Measurements from ENCODE around the gene SLC8A2.
A peak's percentile ranks its signal among the peaks of the same experiment; 100 is the strongest.

Gene SLC8A2, protein sequence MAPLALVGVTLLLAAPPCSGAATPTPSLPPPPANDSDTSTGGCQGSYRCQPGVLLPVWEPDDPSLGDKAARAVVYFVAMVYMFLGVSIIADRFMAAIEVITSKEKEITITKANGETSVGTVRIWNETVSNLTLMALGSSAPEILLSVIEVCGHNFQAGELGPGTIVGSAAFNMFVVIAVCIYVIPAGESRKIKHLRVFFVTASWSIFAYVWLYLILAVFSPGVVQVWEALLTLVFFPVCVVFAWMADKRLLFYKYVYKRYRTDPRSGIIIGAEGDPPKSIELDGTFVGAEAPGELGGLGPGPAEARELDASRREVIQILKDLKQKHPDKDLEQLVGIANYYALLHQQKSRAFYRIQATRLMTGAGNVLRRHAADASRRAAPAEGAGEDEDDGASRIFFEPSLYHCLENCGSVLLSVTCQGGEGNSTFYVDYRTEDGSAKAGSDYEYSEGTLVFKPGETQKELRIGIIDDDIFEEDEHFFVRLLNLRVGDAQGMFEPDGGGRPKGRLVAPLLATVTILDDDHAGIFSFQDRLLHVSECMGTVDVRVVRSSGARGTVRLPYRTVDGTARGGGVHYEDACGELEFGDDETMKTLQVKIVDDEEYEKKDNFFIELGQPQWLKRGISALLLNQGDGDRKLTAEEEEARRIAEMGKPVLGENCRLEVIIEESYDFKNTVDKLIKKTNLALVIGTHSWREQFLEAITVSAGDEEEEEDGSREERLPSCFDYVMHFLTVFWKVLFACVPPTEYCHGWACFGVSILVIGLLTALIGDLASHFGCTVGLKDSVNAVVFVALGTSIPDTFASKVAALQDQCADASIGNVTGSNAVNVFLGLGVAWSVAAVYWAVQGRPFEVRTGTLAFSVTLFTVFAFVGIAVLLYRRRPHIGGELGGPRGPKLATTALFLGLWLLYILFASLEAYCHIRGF

DNA sequence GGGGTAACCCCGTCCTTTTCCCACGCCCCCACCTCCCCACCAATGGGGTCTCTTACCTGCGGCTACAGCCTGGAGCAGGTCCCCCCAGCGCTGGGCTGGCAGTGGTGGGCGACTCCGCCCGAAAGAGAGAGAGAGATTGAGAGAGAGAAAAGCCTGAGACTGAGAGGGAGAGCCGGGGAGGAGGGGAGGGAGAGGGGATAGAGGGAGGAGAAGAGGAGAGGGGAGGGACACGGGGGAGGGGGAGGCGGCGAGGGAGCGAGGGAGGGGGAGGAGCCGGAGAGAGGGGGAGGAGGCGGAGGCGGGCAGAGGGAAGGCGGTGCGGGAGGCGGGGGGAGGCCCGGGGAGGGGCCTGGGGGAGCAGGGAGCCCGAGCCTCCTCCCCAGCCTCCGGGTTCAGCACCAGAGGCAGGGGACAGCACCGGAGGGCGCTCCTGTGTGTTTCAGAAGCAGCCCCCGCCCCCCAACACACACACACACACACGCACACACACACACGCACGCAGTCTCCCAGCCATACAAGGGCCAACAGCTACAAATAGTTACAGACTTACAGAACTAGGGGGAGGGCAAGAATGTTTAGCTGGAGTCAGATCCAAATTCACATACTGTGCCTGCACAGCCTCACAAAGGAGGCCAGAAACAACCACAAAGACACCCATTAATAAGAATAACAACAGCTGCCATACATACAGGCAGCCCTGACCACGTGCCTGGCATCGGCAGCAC, at the start of gene SLC8A2:
Gene SLC8A2, minus strand, starts transcription at position 161 of the 725 bp plus-strand sequence. CDS start 5,490 bp downstream, outside the sequence.
- DNase-seq (ENCODE audit: low read depth), result peak; percentile 21

DNA sequence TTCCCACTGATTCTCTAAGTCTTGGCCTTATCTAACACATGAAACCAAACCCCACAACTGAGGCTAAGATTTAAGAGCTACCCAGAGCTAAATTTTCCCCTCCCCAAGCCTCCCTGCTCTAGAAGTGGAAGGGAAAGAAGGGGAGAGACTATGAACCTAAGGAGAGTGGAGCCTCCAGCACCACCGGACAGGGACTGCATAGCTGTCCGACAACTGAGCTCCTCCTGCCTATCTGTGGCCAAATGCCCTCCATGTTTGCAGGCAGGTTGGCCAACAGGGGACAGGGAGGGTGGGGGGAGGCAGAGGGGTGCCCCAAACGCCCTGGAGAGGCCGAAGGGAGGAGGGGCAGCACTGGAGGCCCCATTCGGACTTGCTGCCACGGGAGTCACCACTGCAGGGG, 49.1 kb upstream of the SLC8A2 start:
- no peak for DNase-seq (ENCODE audit: low read depth)

DNA sequence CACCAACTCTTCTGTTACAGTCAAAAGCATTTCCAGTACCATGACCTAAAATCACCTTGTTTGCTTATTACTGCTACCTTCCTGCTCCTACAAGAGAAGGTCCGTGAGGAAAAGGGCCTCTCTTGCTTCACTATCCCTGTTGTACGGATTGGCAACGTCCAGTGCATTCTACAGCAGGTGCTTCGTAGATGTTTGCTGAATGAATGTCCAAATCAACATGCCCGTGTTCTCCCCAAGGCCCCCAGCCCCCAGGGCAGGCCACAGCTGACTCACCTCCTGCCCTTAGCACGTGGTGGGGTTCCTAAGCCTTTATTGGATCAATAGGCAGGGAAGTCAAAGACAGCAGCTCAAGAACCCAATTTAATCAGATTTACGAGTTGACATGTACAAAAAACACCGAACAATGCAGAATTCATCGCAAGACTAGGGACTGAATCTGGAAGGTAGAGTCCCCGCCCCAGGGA, 48.7 kb upstream of the SLC8A2 start:
- no peak for DNase-seq (ENCODE audit: low read depth)

DNA sequence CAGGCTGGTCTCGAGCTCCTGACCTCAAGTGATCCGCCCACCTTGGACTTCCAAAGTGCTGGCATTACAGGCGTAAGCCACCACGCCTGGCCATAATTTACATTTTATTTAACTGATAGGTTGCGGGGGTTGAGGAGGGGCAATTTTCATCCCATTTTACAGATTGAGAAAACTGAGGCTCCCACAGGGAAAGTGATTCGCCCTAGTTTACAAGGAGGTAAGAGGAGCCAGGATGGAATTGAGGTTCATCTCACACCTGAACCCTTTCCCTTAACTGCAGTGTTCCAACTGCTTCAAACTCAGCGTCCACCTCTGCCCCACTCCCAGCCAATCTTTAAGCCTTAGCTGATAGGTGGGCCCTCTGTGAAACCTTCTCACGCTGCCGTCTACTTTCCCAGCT, 47.2 kb upstream of the SLC8A2 start:
- DNase-seq (ENCODE audit: low read depth), result no peak

DNA sequence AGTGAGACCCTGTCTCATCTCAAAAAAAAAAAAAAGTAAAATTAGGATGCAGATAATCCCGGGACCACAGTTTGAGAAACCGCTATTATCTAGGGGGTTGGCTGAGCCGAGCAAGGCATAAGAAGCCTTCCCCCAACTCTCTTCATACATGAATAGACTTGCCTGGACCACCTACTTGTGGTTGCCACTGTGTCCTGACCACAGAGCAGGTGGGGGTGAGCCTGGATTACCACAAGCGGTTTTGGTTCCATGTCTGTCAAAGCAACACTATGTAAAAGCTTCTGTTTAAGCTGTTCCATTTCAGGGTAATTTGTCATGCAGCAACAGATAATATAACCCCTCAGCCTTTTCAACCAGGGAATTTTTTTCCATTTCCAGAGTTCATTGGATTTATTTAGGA, 46.4 kb upstream of the SLC8A2 start:
- no peak for DNase-seq (ENCODE audit: low read depth)

DNA sequence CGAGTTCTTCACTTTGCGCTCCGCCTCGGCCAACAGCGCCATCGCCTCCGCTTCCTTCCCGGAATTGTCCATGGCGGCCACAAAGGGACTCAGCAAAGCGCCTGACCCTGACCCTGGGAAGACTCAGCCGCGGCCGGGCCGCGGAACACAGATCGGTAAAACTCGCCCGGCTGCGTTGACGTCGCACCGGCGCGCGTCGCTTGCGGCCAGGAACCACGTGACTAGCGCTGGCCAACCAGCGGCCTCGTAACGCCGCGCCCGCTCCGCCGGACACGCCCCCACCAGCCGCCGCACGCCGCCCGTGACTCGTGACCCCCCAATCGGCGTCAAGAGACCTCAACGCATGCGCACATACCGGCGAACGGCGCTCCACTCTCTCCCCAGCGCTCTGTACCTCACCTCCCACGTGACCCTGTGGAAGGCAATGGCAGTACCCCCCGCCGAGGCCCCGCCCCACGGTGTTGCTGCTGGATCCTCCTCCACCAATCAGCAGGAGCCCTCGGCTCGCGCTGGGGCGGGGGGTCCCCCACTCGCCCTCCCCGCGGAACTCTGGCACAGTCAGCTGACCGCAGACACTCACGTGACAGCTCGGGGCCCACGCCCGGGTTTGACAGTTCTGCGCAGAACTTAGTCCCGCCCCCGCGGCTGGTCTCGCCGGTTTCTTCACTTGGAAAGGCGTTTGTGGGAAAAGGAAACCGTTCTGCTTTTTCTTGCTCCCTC, 43.3 kb upstream of the SLC8A2 start, which contains the start of gene NAPA:
Gene NAPA, minus strand, starts transcription at position 195 of the 720 bp plus-strand sequence. Its CDS starts 123 bp downstream, at position 72.
- DNase-seq (ENCODE audit: low read depth), result peak; percentile 100

DNA sequence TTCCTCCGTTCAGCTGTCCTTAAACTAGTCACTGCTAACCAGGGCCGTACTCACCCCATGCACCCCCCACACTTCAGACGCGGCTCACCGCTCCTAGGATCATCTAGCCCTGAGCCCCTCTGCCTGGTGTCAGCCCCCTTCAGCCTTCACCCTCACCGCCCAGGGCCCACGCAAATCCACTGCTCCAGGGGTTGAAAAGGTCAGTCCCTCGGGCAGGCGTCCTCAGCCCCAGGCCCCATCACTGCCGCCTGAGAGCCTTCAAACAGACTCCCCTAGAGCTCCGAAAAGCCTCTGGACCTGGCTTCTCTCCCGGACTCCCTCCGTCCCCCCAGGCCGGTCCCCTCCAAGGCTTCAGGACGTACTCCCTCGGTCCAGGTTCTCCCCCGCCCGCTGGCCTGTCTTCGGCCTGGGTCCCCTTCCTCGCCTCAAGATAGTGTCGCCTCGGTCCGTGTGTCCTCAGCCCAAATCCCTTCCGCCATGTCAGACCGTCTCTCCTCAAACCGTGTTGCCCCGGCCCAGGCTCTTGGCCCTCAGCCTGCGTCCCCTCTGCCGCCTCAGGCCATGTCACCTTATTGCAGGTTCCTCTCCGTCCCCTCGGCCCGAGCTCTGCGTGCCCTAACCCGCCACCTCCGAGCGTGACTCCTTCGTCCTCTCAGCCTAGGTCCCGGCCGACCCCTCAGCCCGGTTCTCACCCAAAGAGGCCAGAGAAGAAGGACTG, 42.6 kb upstream of the SLC8A2 start:
- DNase-seq (ENCODE audit: low read depth), result no peak

DNA sequence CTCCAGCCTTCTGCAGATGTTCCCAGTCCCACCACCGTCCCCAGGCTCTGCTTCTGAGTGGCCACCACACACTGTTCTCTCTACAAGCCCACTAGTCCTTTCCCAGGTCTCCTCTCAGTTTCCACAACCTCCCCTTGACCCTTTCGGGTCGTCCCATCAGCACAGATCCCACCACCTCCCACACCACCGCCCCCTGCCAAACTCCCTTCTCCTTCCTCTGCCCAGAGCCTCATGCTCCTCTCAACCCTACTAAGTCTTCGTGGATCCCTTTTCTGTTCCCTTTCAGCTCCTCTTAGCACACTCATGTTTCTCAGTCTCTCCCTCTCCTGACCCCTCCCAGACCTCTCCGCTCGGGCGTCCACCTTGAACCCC, 41.2 kb upstream of the SLC8A2 start:
- DNase-seq (ENCODE audit: low read depth), result no peak

DNA sequence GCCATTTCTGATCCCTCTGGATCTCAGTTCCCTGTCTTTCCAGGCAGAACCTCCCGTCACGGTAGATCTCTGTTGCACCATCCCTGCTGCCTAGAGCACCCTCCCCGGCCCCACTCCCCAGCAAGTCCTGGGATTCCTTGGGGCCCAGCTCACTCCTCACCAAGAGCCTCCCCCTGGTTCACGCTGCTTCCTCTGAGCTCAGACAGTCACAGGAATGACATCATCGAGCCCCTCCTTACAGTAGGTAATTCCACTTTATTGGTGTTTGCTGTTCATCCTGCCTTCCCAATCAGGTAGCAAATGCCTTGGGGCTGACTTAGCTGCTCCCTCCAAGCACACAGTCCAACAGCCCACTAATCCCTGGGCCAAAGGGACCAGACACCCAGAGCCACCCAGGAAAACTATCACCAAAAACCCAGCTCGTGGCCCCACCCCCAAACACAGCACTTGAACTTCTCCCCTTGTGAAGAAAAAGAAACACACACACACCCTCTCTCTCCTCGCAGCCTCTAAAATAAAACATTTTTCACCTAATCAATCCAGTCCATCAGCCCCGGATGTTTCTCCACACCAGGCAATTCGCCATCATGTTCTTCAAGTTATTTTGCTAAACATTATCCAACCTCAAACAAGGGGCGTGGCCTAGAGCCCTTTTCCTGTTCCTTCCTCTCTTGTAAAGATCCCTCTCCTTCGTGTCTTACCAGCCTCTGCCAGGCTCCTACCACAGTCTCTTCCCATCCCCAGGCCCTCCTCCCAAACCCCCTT, 40.7 kb upstream of the SLC8A2 start:
- peak; percentile 54 for DNase-seq (ENCODE audit: low read depth)

DNA sequence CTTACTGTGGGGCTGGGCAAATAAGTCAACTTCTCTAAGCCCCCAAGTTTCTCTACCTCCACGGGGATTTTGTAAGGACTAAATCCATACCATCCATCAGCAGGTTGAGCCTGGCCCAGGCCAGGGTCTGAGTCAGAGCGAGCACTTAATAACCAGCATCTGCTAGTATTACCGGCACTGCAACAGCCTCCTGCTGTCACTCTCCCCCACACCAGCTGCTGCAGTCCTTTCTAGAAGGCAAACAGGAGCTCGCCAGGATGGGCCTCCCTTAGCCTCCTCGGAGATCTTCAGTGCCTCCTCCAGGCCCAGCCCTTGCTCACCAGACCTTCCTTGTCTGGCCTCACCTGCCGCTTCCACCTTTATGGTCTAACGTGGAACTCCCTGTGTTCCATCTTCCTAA, 40.0 kb upstream of the SLC8A2 start:
- DNase-seq (ENCODE audit: low read depth), result no peak

DNA sequence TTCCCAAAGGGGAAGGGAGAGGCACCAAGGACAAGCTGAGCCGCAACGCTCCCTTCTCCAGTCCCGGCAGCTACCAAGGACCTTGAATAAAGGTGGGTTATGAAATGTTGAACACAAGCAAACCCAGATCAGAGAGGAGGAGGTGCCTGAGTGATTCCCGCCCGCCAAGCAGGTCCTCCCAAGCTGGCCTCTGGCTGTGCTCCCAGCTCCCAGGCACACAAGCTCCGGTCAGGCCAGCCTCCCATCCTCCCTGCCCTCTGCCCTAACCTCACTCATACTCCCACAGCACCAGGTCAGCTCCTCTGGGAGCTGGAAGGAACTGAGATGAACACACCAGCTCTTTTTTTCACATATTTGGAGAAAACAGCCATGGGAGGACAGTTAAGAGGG, 39.4 kb upstream of the SLC8A2 start:
- no peak for DNase-seq (ENCODE audit: low read depth)

DNA sequence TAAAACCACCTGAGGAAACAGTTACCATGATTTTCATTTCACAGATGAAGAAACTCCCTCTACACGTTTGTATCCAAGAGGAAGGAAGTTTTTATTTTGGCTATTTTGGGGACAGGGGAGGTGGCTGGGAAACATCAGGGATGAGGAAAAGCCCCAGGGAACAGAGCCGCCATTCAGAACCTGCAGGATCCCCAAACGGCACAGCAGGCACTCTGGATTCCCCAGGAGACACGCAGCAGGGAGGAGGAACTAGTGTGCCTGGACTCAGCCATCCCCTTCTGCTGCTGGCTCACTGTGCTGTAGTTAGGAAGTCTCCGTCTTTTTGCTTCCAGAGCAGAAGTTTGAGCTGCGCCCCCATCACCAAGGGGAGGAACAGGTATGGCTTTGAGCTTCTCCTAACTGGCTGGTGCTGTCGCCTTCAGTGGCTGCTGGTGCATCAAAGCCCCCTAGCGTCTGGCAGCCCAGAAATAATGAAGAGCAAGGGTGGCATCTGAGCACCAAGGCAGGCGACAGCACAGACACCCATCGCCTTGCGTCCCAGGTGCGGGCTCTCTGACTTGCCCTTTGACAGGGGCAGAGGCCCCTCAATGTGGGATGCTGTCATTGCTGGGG, 38.9 kb upstream of the SLC8A2 start:
- DNase-seq (ENCODE audit: low read depth), result no peak

DNA sequence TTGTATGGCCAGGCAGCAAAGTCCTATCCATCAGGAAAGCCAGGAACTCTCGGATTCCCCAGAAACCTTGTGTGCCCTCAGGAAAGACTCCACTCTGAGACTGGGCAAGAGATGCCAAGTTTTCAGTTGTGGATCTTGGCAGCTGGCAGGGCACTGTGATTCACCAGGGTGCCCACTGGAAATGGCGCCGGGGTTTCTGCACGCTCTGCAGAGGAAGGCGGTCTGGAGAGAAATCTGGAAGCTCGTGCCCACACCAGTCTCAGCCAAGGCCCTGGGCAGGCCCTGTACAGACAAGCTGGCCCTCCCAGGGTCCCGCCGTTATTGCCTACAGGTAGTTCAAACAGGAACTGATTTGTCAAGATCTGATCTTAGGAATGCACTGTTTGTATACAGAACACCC, 38.3 kb upstream of the SLC8A2 start:
- peak; percentile 33 for DNase-seq (ENCODE audit: low read depth)

DNA sequence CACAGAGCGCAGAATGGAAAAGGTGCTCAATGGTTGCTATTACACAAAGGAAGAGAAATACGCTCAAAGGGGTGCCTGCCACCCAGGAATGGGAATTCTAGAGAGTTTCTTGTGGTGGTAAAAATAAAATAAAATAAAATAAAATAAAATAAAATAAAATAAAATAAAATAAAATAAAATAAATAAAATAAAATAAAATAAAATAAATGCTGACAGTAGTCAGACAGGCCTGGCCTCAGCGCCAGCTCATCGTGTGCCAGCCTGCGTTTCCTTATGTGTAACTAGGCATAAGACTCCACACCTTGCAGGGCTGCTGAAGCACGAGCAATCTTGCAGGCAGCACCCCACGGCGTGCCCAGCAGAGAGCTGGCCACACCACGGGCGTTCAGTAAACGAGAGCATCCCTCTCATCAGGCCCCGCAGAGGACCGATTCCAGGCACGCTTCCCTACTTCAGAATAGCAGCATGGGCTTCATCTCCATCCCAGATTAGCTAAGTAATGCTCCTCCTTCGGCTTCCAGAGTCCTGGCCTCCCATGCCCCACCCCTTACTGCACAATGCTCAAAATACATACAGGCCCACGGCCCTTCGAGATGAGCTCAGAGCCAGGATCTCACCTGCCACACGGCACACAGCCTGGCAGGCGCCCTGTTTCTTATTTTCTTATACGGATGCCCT, 37.6 kb upstream of the SLC8A2 start:
- no peak for DNase-seq (ENCODE audit: low read depth)

DNA sequence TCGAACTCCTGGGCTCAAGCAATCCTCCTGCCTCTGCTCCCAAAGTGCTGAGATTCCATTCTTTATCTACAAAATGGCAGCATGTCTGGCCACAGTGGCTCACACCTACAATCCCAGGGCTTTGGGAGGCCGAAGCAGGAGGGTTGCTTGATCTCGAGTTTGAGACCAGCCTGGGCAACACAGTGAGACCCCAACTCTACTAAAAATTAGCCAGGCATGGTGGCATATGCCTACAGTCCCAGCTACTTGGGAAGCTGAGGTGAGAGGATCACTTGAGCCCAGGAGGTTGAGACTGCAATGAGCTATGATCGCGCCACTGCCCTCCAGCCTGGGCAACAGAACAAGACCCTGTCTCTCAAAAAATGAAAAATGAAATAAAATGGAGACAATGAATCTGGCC, 37.0 kb upstream of the SLC8A2 start:
- DNase-seq (ENCODE audit: low read depth), result no peak

DNA sequence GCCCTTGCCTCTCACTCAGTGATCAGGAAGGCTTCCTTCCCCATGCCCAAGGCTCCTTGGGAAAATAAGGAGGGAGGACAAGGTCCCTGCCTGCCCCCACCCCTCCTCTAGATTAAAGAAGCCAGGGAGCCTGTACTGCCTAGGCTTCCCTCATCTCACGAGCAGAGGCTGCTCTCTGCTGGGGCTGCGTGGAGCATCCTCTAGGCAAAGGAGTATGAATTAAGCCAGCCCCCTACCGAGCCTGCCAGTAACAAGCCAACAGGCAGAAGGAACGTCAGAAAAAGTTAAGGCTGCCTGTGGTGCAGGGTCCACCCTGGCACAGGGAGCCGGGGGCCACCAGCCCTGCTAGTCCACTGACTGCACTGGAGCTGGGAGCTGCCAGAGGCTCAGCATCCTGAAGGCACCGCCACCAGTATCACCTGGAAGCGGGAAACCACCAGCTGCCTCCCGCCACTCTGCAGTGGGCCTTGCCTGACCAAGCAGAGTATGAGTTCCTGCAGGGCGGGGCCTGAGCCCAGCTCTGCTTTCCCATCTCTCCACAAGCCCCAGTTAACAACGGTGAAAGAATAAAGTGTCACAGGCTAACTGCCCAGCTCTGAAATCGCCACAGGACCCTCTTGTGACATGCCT, 36.3 kb upstream of the SLC8A2 start:
- DNase-seq (ENCODE audit: low read depth), result no peak

DNA sequence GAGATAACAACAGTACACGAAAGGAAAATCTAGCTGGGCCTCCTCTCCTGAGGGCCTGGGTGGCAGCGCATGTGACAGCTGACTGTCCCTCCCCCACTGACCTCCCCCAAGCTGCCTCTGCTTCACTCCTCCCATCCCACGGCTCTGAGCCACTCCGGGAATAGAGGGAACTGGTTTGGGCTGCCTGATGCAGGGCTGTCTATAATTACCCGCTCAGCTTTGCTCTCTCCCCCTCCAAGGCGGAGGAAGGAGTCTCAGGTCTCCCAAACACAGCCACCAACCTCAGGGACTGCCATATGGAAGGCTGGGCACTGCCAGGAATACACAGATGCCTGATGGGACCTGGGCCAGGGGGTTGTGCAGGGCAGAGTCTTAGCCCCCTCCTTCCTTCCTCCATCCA, 35.3 kb upstream of the SLC8A2 start:
- DNase-seq (ENCODE audit: low read depth), result no peak

DNA sequence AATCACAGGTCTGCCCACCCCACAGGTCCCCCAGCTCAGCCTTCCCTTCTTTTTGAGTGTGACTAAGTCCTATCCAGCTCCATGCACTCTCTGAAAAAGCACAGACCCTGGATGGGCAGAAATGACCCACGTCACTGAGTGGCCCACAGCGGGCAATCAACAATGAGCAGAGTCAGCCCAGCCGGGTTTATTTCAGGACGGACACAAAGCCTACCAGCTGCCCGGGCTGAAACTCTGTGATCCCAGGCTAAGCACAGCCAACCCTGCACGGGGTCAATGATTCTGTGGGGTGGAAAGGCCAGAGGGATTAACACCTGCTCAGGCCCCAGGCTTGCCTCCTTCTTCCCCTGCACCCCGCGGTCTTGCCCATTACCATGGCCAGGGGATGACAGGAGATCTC, 34.8 kb upstream of the SLC8A2 start:
- DNase-seq (ENCODE audit: low read depth), result no peak

DNA sequence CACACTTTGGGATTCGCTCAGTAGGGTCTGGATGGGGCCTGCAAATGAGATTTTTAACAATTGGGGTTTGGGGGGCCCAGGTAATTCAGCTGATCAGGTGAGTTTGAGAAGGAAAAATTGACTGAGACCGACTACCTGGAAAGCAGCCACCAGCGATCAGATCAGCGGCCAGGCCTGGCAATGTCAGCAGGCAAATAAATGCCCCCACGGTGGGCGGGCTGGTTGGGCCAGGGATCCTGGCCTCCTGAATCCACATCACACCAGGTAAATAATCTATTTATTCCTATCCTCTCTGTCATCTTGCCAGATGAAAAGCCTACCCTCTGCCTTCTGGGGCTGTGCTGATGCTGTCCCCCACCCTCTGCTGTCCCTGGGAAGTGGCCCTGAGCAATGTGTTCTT, 33.8 kb upstream of the SLC8A2 start:
- no peak for DNase-seq (ENCODE audit: low read depth)

All from stromal cell of bone marrow (primary cell).